GM18907 (cell line): ENCODE measurements around the gene HSD3B7.
A peak's percentile ranks its signal among the peaks of the same experiment; 100 is the strongest.

Experiments
- ATAC-seq: cut with Tn5 transposase; IDR thresholded peaks from one replicate; pipeline ENCODE4 v1.9.1; 2021; ENCODE audit warnings: mild to moderate bottlenecking, moderate library complexity; ENCODE audit not compliant: unreplicated experiment

Gene HSD3B7

GRCh38 chr16:30956601-30957455, 28.2 kb upstream of the HSD3B7 start:
- peak; percentile 51 for ATAC-seq

DNA sequence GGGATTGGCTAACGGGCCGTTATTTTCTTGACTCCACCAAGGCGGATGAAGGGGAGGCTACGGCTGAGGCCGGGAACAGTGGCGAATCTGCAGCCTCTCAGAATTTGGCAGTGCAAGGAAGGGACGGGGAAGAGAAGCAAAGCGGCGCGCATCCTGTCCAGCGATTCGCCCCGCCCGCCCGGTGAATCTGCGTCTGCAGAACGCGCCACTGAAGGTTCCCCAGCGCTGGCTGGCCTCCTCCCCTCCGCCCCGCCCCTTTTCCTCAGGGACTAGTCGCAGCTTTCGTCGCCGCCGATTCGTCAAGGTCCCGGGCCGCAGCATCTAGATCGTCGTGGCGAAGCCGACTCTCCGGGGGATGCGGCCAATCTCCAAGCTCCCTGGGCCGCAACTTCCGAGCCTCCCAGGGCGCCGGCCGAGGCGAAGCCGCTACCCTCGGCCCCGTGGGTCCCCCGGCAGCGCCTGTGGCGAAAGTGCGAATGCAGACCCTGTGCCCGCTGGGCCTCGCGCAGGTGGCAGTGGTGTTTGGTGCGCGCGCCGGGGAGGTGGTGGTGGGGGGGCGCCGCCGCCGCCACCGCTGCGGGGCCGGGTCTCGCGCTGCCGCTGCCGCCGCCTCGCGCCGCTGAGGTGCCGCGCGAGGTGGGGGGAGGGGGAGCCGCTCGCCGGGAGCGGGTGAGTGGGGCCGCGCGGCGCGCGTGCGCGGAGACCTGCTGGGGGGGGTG, 27.4 kb upstream of the HSD3B7 start, which contains the start of gene SETD1A:
TSS of gene SETD1A (plus strand) at position 299 of the 719 bp plus-strand sequence. CDS start 978 bp downstream, outside the sequence.
- ATAC-seq, result peak; percentile 72

- ATAC-seq, result peak; percentile 16
Observed at GRCh38 chr16:30958175-30959079, 26.6 kb upstream of the HSD3B7 start.

DNA sequence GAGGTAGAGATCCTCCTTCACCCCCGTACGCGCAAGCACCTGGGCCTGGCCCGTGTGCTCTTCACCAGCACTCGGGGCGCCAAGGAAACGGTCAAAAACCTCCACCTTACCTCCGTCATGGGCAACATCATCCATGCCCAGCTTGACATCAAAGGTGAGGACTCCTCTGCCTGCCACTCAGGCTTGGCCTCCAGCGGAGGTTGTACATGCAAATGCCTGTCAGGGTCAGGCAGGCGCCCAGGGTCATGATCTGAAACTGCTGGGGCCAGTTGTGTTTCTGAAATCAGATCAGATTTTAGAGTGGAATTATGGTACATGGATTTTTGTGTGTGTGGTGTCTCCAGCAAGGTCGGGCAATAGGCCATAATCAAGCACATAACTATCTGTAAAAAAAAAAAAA, 23.6 kb upstream of the HSD3B7 start:
- ATAC-seq, result no peak

GRCh38 chr16:30963925-30964511, 21.0 kb upstream of the HSD3B7 start:
- no peak for ATAC-seq

DNA sequence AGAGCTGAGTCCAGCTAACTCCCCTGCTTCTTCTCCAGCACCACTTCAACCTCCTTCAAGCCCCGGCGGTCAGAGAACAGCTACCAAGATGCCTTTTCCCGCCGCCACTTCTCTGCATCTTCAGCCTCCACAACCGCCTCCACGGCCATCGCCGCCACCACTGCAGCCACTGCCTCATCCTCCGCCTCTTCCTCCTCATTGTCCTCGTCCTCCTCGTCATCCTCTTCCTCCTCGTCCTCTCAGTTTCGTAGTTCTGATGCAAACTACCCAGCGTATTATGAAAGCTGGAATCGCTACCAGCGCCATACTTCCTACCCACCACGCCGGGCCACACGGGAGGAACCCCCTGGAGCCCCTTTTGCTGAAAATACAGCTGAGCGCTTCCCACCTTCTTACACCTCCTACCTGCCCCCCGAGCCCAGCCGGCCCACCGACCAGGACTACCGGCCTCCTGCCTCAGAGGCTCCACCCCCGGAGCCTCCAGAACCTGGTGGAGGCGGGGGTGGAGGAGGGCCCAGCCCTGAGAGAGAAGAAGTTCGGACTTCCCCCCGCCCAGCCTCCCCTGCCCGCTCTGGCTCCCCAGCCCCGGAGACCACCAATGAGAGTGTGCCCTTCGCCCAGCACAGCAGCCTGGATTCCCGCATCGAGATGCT, 20.3 kb upstream of the HSD3B7 start:
- ATAC-seq, result no peak

- ATAC-seq, result no peak
Observed at GRCh38 chr16:30965436-30965835, 19.6 kb upstream of the HSD3B7 start.

GRCh38 chr16:30966033-30966619, 18.9 kb upstream of the HSD3B7 start:
- no peak for ATAC-seq

DNA sequence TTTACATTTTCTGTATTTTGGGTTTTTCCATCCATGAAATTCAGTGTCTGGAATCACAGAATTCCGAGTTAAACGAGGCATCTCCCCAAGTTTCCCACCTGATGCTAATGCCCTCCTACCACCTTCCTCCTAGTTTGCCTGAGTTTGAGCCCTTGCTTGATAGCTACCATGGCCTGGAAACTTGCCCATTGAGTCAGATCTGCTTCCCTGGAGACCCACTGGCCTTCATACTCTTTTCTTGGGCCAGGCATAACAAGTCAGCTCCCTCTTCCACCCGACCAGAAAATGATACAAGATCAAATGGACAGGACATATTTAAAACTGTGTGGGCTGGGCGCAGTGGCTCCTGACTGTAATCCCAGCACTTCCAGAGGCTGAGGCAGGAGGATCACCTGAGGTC, 17.2 kb upstream of the HSD3B7 start:
- no peak for ATAC-seq

- ATAC-seq, result no peak
Observed at GRCh38 chr16:30969246-30969842, 15.7 kb upstream of the HSD3B7 start.

DNA sequence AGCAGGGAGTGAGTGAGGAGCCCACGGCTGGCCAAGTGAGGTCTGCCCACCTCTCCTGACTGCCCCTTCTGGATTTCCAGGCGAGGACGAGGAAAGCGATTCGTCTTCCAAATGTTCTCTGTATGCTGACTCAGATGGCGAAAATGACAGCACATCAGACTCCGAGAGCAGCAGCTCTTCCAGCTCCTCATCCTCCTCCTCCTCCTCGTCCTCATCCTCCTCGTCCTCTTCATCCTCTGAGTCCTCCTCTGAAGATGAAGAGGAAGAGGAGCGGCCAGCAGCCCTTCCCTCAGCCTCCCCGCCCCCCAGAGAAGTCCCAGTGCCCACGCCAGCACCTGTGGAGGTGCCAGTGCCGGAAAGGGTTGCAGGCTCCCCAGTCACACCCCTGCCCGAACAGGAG, 13.7 kb upstream of the HSD3B7 start:
- no peak for ATAC-seq

- no peak for ATAC-seq
Observed at GRCh38 chr16:30972872-30973271, 12.1 kb upstream of the HSD3B7 start.

GRCh38 chr16:30974348-30974747, 10.7 kb upstream of the HSD3B7 start:
- ATAC-seq, result no peak

GRCh38 chr16:30976486-30976885, 8.5 kb upstream of the HSD3B7 start:
- no peak for ATAC-seq

DNA sequence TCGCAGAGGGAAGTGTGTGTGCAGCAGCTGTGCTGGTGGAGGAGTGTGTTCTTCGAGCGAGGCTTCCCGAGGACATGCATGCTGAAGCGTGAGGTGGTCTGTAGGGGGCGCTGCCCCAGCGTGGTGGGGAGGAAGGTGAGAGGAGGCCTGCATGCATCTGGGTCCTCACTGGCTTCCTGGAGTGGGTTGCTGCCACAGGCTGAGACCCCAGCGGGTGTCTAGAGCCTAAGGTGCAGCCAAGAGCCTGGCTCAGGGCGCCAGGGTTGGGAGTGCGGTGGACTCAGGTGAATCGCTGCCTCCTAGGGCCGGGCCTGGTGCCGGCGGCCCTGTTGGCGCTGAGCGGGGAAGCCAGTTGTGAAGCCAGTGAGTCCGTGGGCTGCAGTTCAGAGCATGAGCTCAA, 7.5 kb upstream of the HSD3B7 start:
- ATAC-seq, result no peak

GRCh38 chr16:30979170-30980022, 5.6 kb upstream of the HSD3B7 start:
- ATAC-seq, result no peak

GRCh38 chr16:30980023-30980371, 5.0 kb upstream of the HSD3B7 start:
- ATAC-seq, result no peak

- ATAC-seq, result no peak
Observed at GRCh38 chr16:30980434-30980833, 4.6 kb upstream of the HSD3B7 start.

- ATAC-seq, result no peak
Observed at GRCh38 chr16:30980959-30981358, 4.0 kb upstream of the HSD3B7 start.
